Measurements from ENCODE around the gene ZBTB46.

ZBTB46 gene

GRCh38 chr20:63775096-63775978 is 55.7 kb downstream of the ZBTB46 start:
- DNase-seq (ENCODE audit: low read depth, low spot score): no peak

GRCh38 chr20:63774306-63774705 is 56.8 kb downstream of the ZBTB46 start:
- no peak for DNase-seq (ENCODE audit: low read depth, low spot score)

More at GRCh38 chr20:63775096-63775978, 55.7 kb downstream of the ZBTB46 start:
- H3K4me3 ChIP-seq (ENCODE audit: low read length): no peak overlapping the region

GRCh38 chr20:63773571-63774241 is 57.4 kb downstream of the ZBTB46 start:
- DNase-seq (ENCODE audit: low read depth, low spot score): no peak
- H3K4me3 ChIP-seq (ENCODE audit: low read length): no peak overlapping the region

More at GRCh38 chr20:63774306-63774705, 56.8 kb downstream of the ZBTB46 start:
- no peak overlapping the region for H3K4me3 ChIP-seq (ENCODE audit: low read length)

- H3K4me3 ChIP-seq (ENCODE audit: low read length): no peak overlapping the region
- DNase-seq (ENCODE audit: low read depth, low spot score): no peak
These were observed 58.1 kb downstream of the ZBTB46 start for GRCh38 chr20:63772781-63773518.

- no peak overlapping the region for H3K4me3 ChIP-seq (ENCODE audit: low read length)
- no peak for DNase-seq (ENCODE audit: low read depth, low spot score)
These were observed 59.9 kb downstream of the ZBTB46 start for GRCh38 chr20:63771046-63771707.

GRCh38 chr20:63769891-63770474 is 61.1 kb downstream of the ZBTB46 start:
- DNase-seq (ENCODE audit: low read depth, low spot score): no peak
- H3K4me3 ChIP-seq (ENCODE audit: low read length): no peak overlapping the region

GRCh38 chr20:63768591-63769515 is 62.2 kb downstream of the ZBTB46 start:
- H3K4me3 ChIP-seq (ENCODE audit: low read length): no peak overlapping the region
- no peak for DNase-seq (ENCODE audit: low read depth, low spot score)

- H3K4me3 ChIP-seq (ENCODE audit: low read length): no peak overlapping the region
- DNase-seq (ENCODE audit: low read depth, low spot score): no peak
These were observed 63.2 kb downstream of the ZBTB46 start for GRCh38 chr20:63767886-63768285.

GRCh38 chr20:63767456-63767855 is 63.6 kb downstream of the ZBTB46 start:
- no peak for DNase-seq (ENCODE audit: low read depth, low spot score)
- H3K4me3 ChIP-seq (ENCODE audit: low read length): no peak overlapping the region

GRCh38 chr20:63766695-63767426 is 64.2 kb downstream of the ZBTB46 start:
- H3K4me3 ChIP-seq (ENCODE audit: low read length): no peak overlapping the region
- no peak for DNase-seq (ENCODE audit: low read depth, low spot score)

- no peak for DNase-seq (ENCODE audit: low read depth, low spot score)
- H3K4me3 ChIP-seq (ENCODE audit: low read length): no peak overlapping the region
These were observed 65.2 kb downstream of the ZBTB46 start for GRCh38 chr20:63765902-63766301.

GRCh38 chr20:63765082-63765873 is 65.8 kb downstream of the ZBTB46 start:
- no peak for DNase-seq (ENCODE audit: low read depth, low spot score)

GRCh38 chr20:63759377-63759901 is 71.6 kb downstream of the ZBTB46 start:
- no peak overlapping the region for H3K4me3 ChIP-seq (ENCODE audit: low read length)
- no peak for DNase-seq (ENCODE audit: low read depth, low spot score)

More at GRCh38 chr20:63765082-63765873, 65.8 kb downstream of the ZBTB46 start:
- no peak overlapping the region for H3K4me3 ChIP-seq (ENCODE audit: low read length)

- H3K4me3 ChIP-seq (ENCODE audit: low read length): no peak overlapping the region
- no peak for DNase-seq (ENCODE audit: low read depth, low spot score)
These were observed 72.9 kb downstream of the ZBTB46 start for GRCh38 chr20:63758152-63758551.

GRCh38 chr20:63756648-63756991 is 74.4 kb downstream of the ZBTB46 start:
- DNase-seq (ENCODE audit: low read depth, low spot score): peak; percentile 60

GRCh38 chr20:63755933-63756647 is 75.0 kb downstream of the ZBTB46 start:
- DNase-seq (ENCODE audit: low read depth, low spot score): no peak
- no peak overlapping the region for H3K4me3 ChIP-seq (ENCODE audit: low read length)

More at GRCh38 chr20:63756648-63756991, 74.4 kb downstream of the ZBTB46 start:
- no peak overlapping the region for H3K4me3 ChIP-seq (ENCODE audit: low read length)
